ENCODE data around the gene DTX3L. TPM values are rescaled to one million over a fixed set of nuclear protein-coding genes. Genes with fewer than 3 reads are reported as not detected.

Gene DTX3L
- total and polyA plus RNA-seq, 2 of the 13 experiments (the other 11 are each of a cell fraction or from before 2014, with no cell fraction given), result 2.5 to 10.9 TPM

DNA sequence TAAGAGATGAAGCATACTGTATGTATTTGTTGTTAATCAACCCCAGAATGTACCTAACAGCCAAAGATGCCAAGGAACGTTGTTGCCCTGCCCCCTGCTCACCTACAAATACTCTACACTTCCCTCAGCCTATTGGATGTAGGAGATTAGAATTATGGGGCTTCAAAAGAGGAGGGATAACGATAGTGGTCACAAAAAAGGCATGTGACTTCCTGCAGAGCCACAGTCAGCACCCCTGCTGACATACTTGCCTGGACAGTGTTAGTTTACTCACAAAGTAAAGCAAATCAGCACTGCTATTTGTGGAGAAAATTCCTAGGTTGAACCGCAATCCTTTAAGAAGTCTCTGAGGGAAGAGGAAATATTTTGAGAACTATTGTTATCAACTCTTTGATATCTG lies 51.2 kb downstream of the DTX3L start:
- no peak overlapping the region for H3K4me2 ChIP-seq (ENCODE audit: low read depth, low read length)
- H2AFZ ChIP-seq (ENCODE audit: low read length), result no peak overlapping the region

More for the DNA sequence above, 51.2 kb downstream of the DTX3L start:
- DNase-seq (ENCODE audit: low spot score), result no peak
- H3K79me2 ChIP-seq (ENCODE audit: insufficient read depth, low read length), result no peaks in the 10 kb centered on the region
- no peaks in the 10 kb centered on the region for H3K9me3 ChIP-seq (ENCODE audit: low read length)
- intact Hi-C loops (cut with micrococcal nuclease; ENCODE audit: unreplicated experiment) (no loop called here), in situ Hi-C loops (cut with HindIII; ENCODE audit: extremely low pct_ligation_motif_present, low pct_unique_long_range_greater_than_20kb) (no loop called here)
- no peak overlapping the region for H3K27ac ChIP-seq (ENCODE audit: extremely low read length, insufficient read depth, low read length)
- H3K9ac ChIP-seq (ENCODE audit: insufficient read depth, low read depth, low read length), result no peak overlapping the region
- no TSS peak for BruUV-seq (replicated peaks)
- no peaks in the 10 kb centered on the region for H3K36me3 ChIP-seq (replicated peaks in 1 of 2; ENCODE audit: control insufficient read depth in 1 of 2, insufficient read depth in 2 of 2, low read length in 2 of 2)
- no peak for FAIRE-seq
- H3K27me3 ChIP-seq (ENCODE audit: control insufficient read depth in 1 of 2, insufficient read depth in 2 of 2, low read length in 2 of 2), result peaks cover 2 to 30% of the 10 kb centered on the region in 2 experiments
- H3K4me1 ChIP-seq (ENCODE audit: insufficient read depth, low read length), result no peaks in the 10 kb centered on the region
- H3K4me3 ChIP-seq (replicated peaks in 1 of 3; ENCODE audit: insufficient read depth in 1 of 3, low read depth in 2 of 3, low read length in 3 of 3), result no peak overlapping the region
- H4K20me1 ChIP-seq (ENCODE audit: insufficient read depth, low read length), result no peaks in the 10 kb centered on the region
- ChIA-PET CTCF (ENCODE audit: low intra/inter-chr PET ratio, low total read pairs) (no interaction called here), POLR2A (no interaction called here)
- 21% methylated on average over 3 of the region's 3 CpGs for WGBS (ENCODE audit: low lambda C conversion rate)
- TF ChIP-seq ZNF446 (CRISPR knock-in tag; IDR thresholded peaks at IDR 0.05) (no peak), FOSL1 (CRISPR knock-in tag; IDR thresholded peaks at IDR 0.05; ENCODE audit: borderline replicate concordance) (no peak), SRSF4 (IDR thresholded peaks at IDR 0.05; ENCODE audit: low read depth, low read length, poor library complexity, severe bottlenecking) (no peak), SP140L (CRISPR knock-in tag; IDR thresholded peaks at IDR 0.05; ENCODE audit: borderline replicate concordance) (no peak), HIVEP1 (CRISPR knock-in tag; IDR thresholded peaks at IDR 0.05) (no peak), GFI1 (CRISPR knock-in tag; IDR thresholded peaks at IDR 0.05; ENCODE audit: borderline replicate concordance) (no peak), MIER3 (CRISPR knock-in tag; IDR thresholded peaks at IDR 0.05; ENCODE audit: borderline replicate concordance) (no peak), HDAC1 (CRISPR knock-in tag; IDR thresholded peaks at IDR 0.05) (no peak), TBX3 (IDR thresholded peaks at IDR 0.05; ENCODE audit: borderline replicate concordance) (no peak), TBX2 (CRISPR knock-in tag; IDR thresholded peaks at IDR 0.05; ENCODE audit: borderline replicate concordance) (no peak), POLR2AphosphoS5 (IDR thresholded peaks at IDR 0.05; ENCODE audit: low read depth, low read length) (no peak), FOXP1 (IDR thresholded peaks at IDR 0.05) (no peak), FOXP1 (CRISPR knock-in tag; IDR thresholded peaks at IDR 0.05) (no peak), TAF15 (IDR thresholded peaks at IDR 0.05; ENCODE audit: low read depth, low read length, poor library complexity, severe bottlenecking) (no peak)
- TF ChIP-seq, protein P1, sequence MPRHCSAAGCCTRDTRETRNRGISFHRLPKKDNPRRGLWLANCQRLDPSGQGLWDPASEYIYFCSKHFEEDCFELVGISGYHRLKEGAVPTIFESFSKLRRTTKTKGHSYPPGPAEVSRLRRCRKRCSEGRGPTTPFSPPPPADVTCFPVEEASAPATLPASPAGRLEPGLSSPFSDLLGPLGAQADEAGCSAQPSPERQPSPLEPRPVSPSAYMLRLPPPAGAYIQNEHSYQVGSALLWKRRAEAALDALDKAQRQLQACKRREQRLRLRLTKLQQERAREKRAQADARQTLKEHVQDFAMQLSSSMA (CRISPR knock-in tag; IDR thresholded peaks at IDR 0.05), result no peak
- TF ChIP-seq, protein P2, sequence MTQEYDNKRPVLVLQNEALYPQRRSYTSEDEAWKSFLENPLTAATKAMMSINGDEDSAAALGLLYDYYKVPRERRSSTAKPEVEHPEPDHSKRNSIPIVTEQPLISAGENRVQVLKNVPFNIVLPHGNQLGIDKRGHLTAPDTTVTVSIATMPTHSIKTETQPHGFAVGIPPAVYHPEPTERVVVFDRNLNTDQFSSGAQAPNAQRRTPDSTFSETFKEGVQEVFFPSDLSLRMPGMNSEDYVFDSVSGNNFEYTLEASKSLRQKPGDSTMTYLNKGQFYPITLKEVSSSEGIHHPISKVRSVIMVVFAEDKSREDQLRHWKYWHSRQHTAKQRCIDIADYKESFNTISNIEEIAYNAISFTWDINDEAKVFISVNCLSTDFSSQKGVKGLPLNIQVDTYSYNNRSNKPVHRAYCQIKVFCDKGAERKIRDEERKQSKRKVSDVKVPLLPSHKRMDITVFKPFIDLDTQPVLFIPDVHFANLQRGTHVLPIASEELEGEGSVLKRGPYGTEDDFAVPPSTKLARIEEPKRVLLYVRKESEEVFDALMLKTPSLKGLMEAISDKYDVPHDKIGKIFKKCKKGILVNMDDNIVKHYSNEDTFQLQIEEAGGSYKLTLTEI (CRISPR knock-in tag; conservative IDR thresholded peaks at IDR 0.05), result no peak
- TF ChIP-seq, protein P3, sequence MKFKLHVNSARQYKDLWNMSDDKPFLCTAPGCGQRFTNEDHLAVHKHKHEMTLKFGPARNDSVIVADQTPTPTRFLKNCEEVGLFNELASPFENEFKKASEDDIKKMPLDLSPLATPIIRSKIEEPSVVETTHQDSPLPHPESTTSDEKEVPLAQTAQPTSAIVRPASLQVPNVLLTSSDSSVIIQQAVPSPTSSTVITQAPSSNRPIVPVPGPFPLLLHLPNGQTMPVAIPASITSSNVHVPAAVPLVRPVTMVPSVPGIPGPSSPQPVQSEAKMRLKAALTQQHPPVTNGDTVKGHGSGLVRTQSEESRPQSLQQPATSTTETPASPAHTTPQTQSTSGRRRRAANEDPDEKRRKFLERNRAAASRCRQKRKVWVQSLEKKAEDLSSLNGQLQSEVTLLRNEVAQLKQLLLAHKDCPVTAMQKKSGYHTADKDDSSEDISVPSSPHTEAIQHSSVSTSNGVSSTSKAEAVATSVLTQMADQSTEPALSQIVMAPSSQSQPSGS (CRISPR knock-in tag; IDR thresholded peaks at IDR 0.05), result no peak
- no peak for ATAC-seq

Data from HepG2 (cell line).